Stimulated activated CD4-positive, alpha-beta T cell treated with anti-CD3 and anti-CD28 coated beads, TNF-alpha, amount 100 ng/mL, for 1 hour (primary cell): ENCODE measurements around the gene TRAF3.

ENCODE experiments used
- DNase-seq, 3 donors: peaks; one replicate each; pipeline ENCODE4 v3.0.0-alpha.2; 2020; ENCODE audit warnings: low read depth in 3 of 3, low spot score in 1 of 3

The TRAF3 gene

GRCh38 chr14:102931580-102932285 is 154.5 kb downstream of the TRAF3 start:
- DNase-seq, result no peak

- DNase-seq, result no peak
Observed at GRCh38 chr14:102932484-102933248, 155.4 kb downstream of the TRAF3 start.

- DNase-seq, result no peak
Observed at GRCh38 chr14:102933618-102934231, 156.5 kb downstream of the TRAF3 start.

GRCh38 chr14:102935756-102936155 is 158.5 kb downstream of the TRAF3 start:
- no peak for DNase-seq

- DNase-seq, result no peak
Observed at GRCh38 chr14:102937331-102938175, 160.3 kb downstream of the TRAF3 start.

- DNase-seq, result no peak
Observed at GRCh38 chr14:102938191-102938590, 160.9 kb downstream of the TRAF3 start.

GRCh38 chr14:102939329-102939728 is 162.1 kb downstream of the TRAF3 start:
- DNase-seq, result no peak

- no peak for DNase-seq
Observed at GRCh38 chr14:102939820-102940561, 162.7 kb downstream of the TRAF3 start.

- DNase-seq, result no peak
Observed at GRCh38 chr14:102940729-102941362, 163.6 kb downstream of the TRAF3 start.

GRCh38 chr14:102941419-102942011 is 164.3 kb downstream of the TRAF3 start:
- DNase-seq, result no peak

GRCh38 chr14:102942069-102942468 is 164.8 kb downstream of the TRAF3 start:
- DNase-seq, result no peak

GRCh38 chr14:102943454-102943853 is 166.2 kb downstream of the TRAF3 start:
- no peak for DNase-seq

GRCh38 chr14:102943979-102944378 is 166.7 kb downstream of the TRAF3 start:
- DNase-seq, result no peak

GRCh38 chr14:102944448-102945330 is 167.4 kb downstream of the TRAF3 start:
- DNase-seq, result no peak

GRCh38 chr14:102945346-102946130 is 168.3 kb downstream of the TRAF3 start:
- DNase-seq, result no peak

- no peak for DNase-seq
Observed at GRCh38 chr14:102947321-102948103, 170.3 kb downstream of the TRAF3 start.

- DNase-seq, result no peak
Observed at GRCh38 chr14:102948698-102949061, 171.4 kb downstream of the TRAF3 start.
